SHP77 (cell line): ENCODE results near the gene PLCD3.

ENCODE experiments used
- DNase-seq, 2 experiments: peaks; one replicate each; lab custom pipeline; 2025; lab: John Stamatoyannopoulos, UW

PLCD3 gene

DNA sequence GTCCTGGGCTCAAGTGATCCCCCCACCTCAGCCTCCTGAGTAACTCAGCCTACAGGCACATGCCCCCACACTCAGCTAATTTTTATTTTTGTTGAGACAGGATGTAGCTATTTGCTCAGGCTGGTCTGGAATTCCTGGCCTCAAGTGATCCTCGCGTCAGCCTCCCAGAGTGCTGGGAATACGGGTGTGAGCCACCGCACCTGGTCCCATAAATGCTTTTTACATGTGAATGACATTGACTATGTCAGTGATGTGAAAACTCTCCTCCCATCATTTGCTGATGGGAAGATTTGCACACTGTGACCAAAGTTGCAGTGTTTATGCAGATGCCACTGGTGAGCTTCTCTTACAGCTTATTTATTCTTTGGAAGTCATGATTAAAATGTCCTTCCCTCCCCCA is 15.0 kb downstream of the PLCD3 start:
- DNase-seq, result no peak

GRCh38 chr17:45116434-45117016 is 15.8 kb downstream of the PLCD3 start:
- no peak for DNase-seq

DNA sequence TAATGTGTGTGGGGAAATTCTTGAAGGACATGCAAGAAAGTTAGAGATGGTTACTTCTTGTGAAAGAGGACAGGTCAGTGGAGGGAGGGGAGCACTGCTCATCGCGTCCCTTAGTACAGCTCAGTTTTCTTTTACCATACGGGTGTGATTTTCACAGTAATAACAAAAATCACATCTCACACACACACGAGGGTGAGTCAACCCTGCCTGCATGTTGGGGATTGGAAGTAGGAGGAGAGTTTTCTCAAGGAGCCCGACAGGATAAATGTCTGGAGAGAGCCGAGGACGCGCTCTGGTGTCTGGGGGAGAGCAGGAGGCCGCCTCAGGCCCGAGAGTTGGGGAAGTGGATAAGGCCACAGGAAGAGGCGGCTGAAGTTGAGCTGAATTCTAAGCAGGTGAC is 16.4 kb downstream of the PLCD3 start:
- DNase-seq, result no peak

- no peak for DNase-seq
These were observed 17.2 kb downstream of the PLCD3 start for GRCh38 chr17:45115015-45115625.

DNA sequence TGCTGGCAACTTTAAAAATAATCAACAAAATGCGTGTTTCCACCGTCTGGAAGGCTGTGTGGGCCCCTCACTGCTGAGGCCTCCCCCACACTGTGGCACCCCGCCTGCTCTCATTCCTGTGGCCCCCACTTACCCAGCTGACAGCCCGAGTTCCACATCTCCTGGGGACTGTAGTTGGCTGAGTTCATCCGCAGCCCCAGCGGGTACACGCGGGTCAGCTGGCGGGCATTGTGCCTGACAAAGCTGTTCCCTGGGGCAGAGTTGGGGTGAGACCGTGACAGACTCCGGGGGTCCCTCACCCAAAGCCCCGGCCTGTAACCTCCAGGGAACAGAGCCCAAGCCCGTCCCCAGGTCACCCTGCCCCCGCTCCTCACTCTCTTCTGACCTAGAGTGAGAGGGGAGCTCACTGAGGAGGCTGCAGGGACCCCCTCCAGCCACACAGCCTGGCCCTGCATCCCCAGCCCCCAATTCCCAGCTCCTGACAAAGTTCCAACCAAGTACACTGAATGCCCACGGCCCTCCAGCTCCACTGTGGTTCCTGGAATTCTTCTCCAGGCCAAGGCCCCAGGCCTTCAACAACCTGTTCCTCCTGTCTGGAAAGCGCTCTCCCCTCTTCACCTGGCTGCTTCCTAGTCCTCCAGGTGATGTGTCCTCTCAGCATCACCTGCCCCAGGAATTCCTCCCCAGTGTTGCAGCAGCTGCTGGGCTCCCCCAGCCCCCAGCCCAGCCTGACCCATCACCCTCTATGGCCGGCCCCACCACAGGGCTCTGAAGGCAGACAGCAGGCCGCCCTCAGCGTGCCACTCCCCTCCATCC is 18.0 kb downstream of the PLCD3 start:
- DNase-seq, result no peak

GRCh38 chr17:45113424-45113754 is 18.9 kb downstream of the PLCD3 start:
- no peak for DNase-seq

DNA sequence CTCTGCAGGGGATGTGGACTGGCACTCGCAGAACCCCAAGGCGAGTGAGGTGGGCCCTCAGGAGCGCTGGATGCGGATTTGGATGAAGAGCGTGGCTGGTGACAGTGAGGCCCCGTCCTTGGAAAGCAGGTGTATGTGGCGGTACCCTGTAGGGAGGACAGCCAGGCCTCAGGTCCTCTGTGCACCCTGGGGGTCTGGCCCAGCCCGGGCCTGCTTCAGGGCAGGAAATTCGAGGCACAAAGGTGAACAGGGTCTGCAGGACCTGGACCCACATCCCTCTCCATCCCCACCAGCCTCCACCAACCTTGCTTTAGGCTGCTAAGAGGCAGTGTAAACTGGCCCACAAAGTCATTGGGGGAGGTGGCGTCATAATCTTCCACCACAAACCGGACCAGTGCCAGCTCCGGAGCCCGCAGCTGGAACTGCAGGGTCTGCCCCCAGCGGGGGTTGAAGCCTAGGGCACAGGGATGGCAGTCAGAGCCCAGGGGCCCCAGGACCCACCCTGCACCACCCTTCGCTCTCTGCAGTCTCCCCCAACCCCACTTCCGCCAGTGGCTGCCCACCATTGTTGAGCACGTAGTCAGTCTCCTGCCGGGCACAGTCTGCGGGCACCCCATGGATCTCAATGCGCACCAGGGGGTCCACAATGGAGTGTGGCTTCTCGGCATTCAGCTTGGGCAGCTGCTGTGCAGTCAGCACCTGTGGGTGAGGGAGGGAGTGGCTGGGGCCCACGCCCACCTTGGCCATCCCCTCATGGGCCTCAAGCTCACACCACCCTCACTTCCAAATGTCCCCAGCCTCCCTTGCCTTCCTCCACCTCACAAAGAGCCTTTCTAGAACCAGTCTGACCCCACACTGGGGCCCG is 19.5 kb downstream of the PLCD3 start:
- DNase-seq, result no peak

- no peak for DNase-seq
These were observed 20.5 kb downstream of the PLCD3 start for GRCh38 chr17:45111850-45112249.

DNA sequence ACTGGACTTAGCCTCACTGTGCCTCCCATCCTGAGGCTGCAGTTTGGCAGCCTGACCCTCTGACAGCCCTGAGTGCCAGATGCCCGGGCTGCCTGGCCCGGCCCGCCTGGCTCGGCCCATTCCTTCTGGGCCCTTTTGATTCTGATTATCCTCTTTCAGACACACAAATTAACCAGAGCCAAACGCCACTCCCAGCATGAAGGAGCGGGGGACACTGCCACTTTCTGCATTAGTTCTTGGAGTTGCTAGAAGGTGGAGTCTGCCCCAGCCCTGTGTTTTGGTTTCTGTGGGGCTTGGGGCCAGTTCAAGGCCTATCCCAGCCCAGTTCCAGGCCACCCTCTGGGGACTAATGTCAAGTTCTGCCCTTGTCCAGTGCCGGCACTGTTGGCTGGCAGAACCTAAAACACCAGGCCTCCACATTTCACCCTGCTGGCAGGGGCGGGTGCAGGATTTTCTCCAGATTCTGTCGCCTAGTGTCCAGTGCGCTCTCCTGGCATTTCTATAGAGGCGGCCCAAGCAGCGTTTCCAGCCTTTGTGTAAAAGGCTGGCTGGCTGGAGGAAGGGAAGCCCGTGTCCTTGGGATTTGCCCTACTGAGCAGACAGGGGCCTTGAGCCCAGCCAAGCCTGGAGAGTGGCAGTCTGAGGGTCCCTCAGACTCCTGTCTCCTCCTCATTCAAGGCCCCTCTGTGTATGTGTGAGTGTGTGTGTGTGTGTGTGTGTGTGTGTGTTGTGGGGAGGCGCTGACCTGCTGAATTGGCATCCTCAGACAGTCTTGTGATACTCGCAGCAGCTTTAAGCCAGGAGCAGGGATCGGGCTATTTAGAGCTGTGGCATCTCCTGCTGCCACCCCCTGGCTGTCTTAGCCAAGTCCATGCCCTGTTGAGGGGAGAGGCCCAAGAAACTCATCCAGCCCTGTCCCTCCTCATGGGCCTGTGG is 21.4 kb downstream of the PLCD3 start:
- DNase-seq, result no peak

GRCh38 chr17:45108595-45109521 is 23.5 kb downstream of the PLCD3 start:
- no peak for DNase-seq

GRCh38 chr17:45108051-45108450 is 24.3 kb downstream of the PLCD3 start:
- no peak for DNase-seq

GRCh38 chr17:45107293-45108010 is 24.9 kb downstream of the PLCD3 start:
- no peak for DNase-seq

- DNase-seq, result no peak
These were observed 25.7 kb downstream of the PLCD3 start for GRCh38 chr17:45106582-45106981.

GRCh38 chr17:45106096-45106495 is 26.2 kb downstream of the PLCD3 start:
- no peak for DNase-seq

DNA sequence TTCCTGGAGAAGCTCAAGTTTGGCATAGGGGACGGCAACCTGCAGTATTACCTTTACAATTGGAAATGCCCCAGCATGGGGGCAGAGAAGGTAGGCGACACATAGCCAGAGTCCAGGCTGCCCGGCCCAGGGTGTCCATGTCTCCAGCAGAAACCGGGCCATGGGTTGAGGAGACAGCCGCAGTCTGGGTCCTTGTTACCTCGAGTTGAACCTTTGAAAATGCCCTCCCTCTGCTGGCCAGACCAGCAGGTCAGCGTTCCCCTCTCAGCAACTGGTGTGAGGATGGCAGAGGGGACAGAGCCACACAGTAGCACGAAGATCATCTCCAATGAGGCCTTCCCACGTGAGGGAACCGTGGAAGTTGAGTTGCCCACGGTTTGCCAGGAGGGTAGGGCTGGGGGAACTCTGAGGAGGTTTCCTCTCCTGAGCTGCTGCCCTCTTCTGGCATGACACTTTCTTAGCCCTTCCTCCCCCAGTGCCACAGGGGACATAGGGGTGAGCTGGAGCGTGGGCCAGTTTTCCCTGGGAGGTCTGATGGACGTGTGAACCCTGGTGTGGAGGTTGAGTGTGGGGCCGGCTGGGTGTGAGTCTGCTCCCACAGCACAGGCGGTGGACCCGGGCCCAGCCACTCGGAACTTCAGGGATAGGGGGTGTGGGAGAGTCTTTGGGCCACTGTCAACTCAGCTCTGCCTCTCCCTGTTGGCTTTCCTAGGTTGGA is 27.2 kb downstream of the PLCD3 start:
- DNase-seq, result no peak

GRCh38 chr17:45104497-45104896 is 27.8 kb downstream of the PLCD3 start:
- DNase-seq, result no peak

DNA sequence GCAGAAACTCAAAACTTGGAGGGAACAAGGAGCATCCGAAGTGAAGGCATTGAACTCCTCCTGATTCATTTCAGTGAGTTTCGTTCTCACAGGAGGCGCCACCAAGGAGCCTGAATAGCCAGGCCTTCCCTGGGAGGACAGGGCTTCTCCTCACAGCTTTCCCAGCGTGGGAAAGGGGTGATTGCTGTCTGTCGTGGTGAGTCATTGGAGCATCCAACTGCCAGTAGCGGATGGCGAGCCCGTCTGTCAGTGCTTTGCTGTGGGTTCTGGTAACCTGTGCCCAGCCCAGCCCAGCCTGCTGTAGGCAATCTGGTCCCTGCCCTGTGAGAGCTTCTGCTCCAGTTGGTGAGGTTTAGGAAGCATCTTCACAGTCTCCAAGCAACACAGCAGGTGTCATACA is 28.3 kb downstream of the PLCD3 start:
- no peak for DNase-seq

DNA sequence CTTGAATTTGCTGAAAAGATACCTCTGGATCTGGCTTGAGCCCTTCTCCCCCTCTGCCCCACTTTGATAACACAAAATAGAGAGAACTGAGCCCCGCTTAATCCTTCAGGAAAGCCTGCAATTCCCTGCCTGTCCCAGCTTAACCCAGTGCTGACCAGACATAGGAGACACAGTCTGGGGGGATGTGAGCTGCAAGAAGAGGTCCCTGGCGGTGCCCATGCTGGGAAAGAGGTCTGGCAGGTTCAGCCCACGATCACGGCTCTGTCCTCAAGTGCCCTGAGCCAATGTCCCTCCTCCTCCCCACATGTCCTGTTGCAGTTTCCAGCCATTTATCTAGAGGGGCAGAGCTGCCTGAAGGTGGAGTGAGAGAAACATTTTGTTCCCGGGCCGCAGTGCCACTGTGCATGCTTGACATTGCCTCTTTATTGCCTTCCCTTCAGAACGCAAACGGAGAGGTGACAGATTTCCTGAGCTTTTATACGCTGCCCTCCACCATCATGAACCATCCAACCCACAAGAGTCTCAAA is 29.0 kb downstream of the PLCD3 start:
- no peak for DNase-seq

- DNase-seq, result no peak
These were observed 29.5 kb downstream of the PLCD3 start for GRCh38 chr17:45102856-45103255.
